HCEC 1CT (cell line): Measurements from ENCODE around the gene ERC2.

Experiments used
- DNase-seq: peaks from one replicate; pipeline ENCODE4 v3.0.0-alpha.2; 2017

The ERC2 gene

DNA sequence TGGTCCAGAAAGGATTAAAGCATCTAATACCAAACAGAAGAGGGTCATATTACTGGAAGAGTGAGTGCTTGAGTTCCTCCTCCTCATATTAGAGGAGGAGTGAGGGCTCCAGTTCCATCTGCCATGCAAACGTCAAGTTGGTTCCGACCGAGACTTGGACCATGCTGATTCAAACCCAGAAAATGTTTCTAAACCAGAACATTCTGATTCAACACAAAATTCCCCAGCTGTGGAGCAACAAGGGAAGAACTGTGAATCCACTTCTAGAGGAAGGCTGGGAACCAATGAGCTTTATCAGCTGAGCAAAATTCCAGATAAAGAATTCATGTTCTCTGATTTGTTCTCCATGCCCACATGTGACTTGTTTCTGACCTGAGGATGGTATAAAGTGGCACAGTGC lies 845.5 kb downstream of the ERC2 start:
- no peak for DNase-seq

DNA sequence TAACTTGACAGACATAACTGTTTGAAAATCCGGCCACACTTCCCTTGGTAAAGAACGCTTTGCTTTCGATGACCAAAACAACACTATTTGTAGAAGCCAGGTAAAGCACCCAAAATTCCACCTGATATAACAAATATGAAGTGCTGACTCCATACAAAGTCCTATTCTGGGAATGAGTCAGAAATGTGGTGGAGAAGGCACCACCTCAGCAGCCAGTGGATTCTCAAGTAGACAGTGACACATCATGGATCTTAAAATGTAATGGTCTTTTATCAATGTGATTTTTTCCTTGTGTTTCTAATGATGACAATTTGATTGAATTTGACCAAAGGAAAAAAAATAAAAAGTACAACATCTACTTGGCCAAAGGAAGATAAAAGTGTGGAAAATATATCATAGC lies 846.2 kb downstream of the ERC2 start:
- DNase-seq: peak; percentile 55

GRCh38 chr3:55621648-55622047 lies 846.6 kb downstream of the ERC2 start:
- DNase-seq: no peak

GRCh38 chr3:55621026-55621422 lies 847.2 kb downstream of the ERC2 start:
- no peak for DNase-seq

- DNase-seq: peak; percentile 60
Measured at GRCh38 chr3:55620351-55621025, 847.8 kb downstream of the ERC2 start.

- DNase-seq: no peak
Measured at GRCh38 chr3:55619046-55619808, 849.0 kb downstream of the ERC2 start.

- no peak for DNase-seq
Measured at GRCh38 chr3:55617385-55617784, 850.9 kb downstream of the ERC2 start.

DNA sequence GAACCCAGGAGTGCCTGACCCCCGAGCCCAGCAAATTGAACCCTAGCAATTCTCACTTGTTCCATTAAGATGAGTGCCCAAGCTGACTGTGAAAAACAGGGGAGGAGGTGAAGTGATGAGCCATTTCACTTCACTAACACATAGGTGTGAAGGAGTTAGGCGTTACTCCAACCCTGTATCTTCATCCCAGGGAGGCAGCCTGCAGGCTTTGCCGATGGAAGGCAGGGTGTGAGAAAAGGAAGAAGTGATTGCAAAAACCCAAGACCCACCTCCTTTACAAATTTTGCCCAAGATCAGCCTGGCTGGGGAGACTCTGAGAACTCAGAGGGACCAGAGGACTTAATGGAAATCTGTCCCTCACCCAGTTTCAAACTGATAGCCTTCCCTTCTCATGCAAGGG lies 851.5 kb downstream of the ERC2 start:
- DNase-seq: no peak

GRCh38 chr3:55615694-55616295 lies 852.5 kb downstream of the ERC2 start:
- DNase-seq: no peak

DNA sequence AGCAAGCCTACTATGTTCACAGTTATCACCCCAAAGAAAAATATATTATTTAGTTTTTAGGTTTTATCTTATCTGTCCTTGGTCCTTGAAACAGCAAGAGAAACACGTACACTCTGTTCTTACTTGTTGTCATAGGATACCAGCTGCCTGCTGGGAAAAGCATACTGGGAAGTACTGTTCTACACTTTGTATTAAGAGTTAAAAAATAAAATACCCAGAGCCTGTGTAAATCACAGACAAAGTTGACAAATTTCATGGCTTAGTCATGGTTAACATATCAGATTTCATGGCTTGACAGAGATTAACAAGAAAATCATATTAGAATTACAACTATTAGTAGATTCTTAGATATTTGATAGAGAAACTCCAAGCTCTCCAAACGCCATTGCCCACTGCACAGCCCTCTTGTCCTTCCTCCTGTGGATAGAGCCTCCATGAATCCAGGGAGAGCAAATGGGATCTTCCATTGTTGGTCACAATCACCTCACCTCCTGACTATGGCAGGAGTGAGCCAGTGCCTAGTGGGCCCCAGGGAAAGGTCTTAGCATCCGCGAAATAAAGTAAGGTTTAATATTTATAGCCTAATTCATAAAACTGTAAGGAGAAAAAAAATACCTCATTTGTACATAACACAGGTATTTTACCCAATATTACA lies 853.1 kb downstream of the ERC2 start:
- no peak for DNase-seq

- DNase-seq: no peak
Measured at GRCh38 chr3:55611121-55611520, 857.1 kb downstream of the ERC2 start.

GRCh38 chr3:55609230-55609827 lies 858.9 kb downstream of the ERC2 start:
- no peak for DNase-seq

- no peak for DNase-seq
Measured at GRCh38 chr3:55608301-55608937, 859.8 kb downstream of the ERC2 start.

GRCh38 chr3:55607844-55608243 lies 860.4 kb downstream of the ERC2 start:
- DNase-seq: no peak

DNA sequence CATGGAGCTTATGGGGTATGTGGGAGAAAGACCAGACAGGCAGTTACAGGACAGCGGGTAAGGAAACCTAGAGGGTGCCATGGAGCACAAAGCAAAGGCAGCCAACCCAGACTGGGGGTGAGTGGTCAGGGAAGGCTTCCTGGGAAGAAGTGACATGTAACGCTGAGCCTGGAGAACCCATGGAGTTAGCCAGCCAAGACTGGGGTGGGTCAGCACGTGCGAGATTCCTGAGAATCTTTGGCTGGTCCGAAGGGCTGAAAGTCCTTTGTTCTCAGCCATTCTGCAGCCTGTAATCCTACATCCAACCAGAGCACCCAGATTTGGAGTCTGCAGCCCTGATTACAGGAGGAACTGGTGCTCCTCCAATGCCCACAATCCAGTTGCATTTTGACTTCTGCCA lies 861.1 kb downstream of the ERC2 start:
- DNase-seq: no peak

- no peak for DNase-seq
Measured at GRCh38 chr3:55605443-55606236, 862.6 kb downstream of the ERC2 start.

DNA sequence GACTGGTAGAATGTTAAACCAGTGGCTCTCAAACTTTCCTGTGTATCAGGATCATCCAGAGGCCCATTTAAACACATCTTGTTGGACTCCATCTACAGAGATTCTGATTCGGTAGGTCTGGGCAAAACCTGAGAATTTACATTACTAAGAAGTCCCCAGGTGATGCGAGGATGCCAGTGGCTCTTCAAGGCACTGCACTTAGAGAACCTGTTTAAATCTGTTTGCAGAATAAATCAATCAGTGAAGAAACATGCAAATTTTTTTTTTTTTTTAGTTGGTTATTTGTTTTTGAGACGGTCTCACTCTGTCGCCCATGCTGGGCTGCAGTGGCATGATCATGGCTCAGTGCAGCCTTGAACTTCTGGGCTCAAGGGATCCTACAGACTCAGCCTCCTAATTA lies 863.4 kb downstream of the ERC2 start:
- no peak for DNase-seq

DNA sequence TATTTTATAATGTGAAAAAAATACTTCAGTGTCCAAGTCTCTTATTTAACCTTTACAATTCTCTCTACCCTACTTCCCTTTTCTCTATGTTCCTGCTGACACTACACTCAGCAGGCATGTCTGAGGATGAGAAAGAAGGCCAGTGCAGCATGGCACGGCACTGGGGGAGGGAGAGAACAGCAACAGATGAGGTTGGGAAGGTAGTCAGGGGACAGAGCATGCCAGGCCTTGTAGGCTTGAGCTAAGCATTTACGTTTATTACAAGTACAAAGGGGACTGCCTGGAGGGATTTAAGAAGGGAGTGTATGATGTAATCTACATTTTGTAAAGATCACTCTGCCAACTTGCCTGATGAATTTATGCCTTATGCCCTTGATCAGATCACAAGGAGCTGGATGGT lies 863.9 kb downstream of the ERC2 start:
- DNase-seq: no peak

- DNase-seq: no peak
Measured at GRCh38 chr3:55601366-55602080, 866.7 kb downstream of the ERC2 start.

DNA sequence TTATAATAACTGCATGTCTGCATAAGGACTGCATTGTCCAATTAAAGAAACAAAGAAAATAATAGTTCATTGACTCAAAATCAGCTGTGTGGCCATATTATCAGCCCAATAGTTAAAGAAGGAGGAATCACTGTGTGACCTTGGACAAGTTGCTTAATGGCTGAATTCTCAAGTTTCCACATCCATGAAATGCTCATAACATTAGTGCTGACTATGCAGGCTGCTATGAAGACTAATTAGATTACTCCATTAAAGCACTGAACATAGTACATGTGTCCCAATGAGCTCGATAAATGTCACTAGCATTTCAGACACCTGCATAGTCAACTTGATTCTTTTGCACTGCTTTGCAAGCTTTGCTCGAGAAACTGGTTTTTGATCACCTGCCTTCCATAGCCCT lies 870.0 kb downstream of the ERC2 start:
- no peak for DNase-seq

- DNase-seq: no peak
Measured at GRCh38 chr3:55597641-55598040, 870.6 kb downstream of the ERC2 start.
